Stimulated activated CD8-positive, alpha-beta memory T cell treated with anti-CD3 and anti-CD28 coated beads, Interleukin-15, amount 100 ng/mL, for 24 hours (primary cell): ENCODE data around the gene CYBC1.
"Not testable (repeated sequence)": the region's sequence is repeated elsewhere in the genome, so short reads cannot be mapped to it uniquely, and the experiment has no call there.

Experiments used
- DNase-seq: peaks from one replicate; pipeline ENCODE4 v3.0.0-alpha.2; 2020; ENCODE audit warnings: low read depth

CYBC1 gene

DNA sequence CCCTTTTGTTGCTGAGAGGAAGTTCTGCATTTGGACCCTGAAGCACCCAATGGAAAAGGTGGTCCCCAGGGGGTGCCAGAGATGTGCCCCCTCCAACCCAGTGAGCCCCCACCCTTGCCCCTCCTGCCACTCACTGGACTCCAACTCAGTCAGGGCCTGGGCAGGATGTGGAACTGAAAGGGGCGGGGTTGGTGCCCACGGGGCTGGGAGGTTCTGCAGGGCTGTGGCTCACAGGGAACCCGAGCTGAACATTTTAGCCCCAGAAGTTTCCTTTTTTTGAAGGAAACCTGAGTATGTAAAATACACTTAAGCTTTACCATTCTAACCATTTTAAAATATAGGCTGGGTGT is 16.4 kb downstream of the CYBC1 start:
- no peak for DNase-seq

- no peak for DNase-seq
Measured at GRCh38 chr17:82433560-82434215, 16.9 kb downstream of the CYBC1 start.

- no peak for DNase-seq
Measured at GRCh38 chr17:82432017-82432416, 18.5 kb downstream of the CYBC1 start.

GRCh38 chr17:82429824-82430223 is 20.7 kb downstream of the CYBC1 start:
- no peak for DNase-seq

- DNase-seq: no peak
Measured at GRCh38 chr17:82428546-82428945, 22.0 kb downstream of the CYBC1 start.

- DNase-seq: no peak
Measured at GRCh38 chr17:82424863-82425159, 25.7 kb downstream of the CYBC1 start.

- peak; percentile 30 for DNase-seq
Measured at GRCh38 chr17:82424001-82424862, 26.3 kb downstream of the CYBC1 start.

- DNase-seq: no peak
Measured at GRCh38 chr17:82419540-82419939, 31.0 kb downstream of the CYBC1 start.

DNA sequence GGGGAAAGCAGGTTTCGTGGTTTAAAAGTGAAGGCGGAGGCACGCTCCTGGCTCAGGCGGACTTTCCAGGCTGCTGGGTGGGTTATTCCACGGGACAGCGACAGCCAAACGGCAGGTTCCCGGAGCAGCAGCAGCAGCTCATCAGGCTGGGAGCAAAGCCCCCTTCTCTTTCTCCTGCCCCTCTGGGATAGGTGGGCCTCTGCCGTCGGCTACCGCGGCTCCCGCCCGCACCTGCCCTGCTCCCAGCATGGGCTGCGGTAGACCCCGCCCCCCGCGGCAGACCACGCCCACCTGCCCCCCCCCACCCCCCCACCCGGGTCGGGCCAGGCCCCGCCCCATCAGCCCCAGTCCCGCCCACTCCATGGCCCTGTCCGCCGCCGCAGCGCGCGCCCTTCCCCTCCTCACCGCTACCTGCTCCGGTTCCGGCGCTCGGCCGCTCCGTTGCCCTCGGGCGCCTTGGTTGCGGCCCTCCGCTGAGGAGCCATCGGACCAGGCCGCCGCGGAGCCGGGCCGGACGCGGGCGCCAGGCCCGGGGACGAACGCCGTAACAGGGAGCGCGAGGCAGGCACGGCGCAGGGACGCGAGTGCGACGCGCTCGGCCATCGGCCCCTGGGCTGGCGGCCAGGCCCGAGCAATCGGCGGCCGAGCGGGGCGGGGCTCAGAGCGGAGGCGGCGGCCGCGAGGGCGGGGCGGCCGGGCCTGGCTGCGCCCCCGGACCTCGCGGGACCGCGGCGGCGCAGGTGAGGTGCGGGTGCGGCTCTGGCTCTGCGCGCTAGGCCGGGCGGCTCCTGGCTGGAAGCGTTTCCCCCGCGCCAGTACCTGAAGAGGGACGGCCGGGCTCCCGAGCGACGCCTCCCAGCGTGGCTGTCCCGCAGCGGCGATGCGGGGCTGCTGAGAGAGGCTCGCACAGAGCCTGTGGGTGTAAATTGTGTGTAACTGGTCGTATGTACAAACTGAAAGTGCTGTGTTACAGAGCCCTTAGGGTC is 32.3 kb downstream of the CYBC1 start, which contains the start of the genes HEXD and OGFOD3:
HEXD (plus strand) TSS at position 347 of the 986 bp plus-strand sequence. CDS start 1,453 bp downstream, outside the sequence.
OGFOD3 (minus strand) TSS at position 586 of the 986 bp plus-strand sequence; CDS start at position 485, 101 bp downstream.
- peak; percentile 59 for DNase-seq

DNA sequence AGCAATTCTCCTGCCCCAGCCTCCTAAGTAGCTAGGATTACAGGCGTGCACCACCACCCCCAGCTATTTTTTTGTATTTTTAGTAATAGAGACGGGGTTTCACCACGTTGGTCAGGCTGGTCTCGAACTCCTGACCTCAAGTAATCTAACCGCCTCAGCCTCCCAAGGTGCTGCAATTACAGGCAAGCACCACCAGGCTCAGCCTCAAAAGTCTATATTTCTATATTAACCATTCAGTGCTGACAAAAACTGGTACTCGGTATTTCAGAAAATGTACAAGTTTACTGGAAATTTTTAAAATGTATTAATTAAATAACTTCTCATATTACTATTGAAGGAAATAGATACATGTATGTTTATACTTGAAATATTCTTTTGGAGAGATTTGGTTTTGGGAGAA is 33.8 kb downstream of the CYBC1 start:
- DNase-seq: no peak

DNA sequence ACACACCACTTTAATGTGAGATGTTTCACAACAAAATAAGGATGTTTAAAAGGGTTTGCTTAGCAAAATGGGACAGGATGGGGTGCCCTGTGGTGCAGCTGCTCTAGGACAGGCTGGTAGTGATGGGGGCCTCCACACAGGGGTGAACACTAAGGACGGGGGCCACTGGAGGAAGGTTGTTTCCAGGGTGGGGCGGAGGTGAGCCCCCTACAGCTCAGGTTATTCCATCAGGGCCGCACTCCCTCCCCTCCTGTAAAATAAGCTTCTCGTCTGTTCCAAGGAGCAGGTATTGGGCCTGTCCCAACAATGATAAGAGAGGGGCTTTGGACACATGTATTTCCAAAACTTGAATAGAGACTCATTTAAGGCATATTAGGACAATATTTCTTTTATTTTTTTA is 34.3 kb downstream of the CYBC1 start:
- no peak for DNase-seq

DNA sequence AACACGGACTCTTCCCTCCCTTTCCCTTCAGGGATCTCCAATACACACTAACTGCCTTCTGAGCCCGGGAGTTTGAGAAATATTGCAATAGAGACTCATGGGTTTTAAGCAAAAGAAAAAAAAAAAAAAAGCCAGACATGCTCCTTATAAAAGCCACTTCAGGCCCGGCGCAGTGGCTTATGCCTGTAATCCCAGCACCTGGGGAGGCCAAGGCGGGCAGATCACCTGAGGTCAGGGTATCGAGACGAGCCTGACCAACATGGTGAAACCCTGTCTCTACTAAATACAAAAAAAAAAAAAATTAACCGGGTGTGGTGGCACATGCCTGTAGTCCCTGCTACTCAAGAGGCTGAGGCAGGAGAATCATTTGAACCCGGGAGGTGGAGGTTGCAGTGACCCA is 34.8 kb downstream of the CYBC1 start:
- no peak for DNase-seq

- DNase-seq: no peak
Measured at GRCh38 chr17:82415336-82415735, 35.2 kb downstream of the CYBC1 start.

DNA sequence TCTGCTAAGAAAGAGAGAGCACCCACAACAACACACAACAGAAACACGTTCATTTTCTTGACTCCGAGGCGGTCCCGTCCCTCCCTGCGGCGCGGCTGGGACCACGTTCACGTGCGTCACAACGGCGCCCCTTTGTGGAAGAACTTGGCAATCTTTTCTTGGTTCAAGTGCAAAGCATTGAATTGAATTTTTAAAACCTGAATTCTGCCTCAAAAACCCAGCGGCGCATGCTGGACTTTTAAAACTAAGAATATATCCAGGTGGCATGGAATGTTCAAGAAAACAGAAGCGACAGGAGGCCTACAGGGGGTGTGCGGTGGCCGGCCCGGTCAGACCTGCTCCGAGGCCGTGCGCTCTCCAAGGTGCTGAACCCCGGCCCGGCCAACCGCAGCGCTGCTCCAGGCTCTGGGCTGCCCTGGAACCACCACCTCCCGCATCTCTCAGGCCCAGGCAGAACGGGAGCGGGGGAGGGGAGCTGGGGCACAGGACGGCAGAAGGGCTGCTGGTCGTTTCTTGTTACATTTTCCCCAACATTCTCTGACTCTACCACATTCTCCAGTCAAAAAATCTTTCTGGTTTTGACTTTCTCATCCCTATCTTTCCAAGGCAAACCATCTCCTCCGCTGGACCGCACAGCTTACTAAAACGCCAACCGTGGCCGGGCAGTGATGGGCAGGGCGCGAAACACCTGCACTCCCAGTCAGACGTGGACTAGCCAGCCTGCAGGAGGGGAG is 35.8 kb downstream of the CYBC1 start:
- DNase-seq: peak; percentile 39

DNA sequence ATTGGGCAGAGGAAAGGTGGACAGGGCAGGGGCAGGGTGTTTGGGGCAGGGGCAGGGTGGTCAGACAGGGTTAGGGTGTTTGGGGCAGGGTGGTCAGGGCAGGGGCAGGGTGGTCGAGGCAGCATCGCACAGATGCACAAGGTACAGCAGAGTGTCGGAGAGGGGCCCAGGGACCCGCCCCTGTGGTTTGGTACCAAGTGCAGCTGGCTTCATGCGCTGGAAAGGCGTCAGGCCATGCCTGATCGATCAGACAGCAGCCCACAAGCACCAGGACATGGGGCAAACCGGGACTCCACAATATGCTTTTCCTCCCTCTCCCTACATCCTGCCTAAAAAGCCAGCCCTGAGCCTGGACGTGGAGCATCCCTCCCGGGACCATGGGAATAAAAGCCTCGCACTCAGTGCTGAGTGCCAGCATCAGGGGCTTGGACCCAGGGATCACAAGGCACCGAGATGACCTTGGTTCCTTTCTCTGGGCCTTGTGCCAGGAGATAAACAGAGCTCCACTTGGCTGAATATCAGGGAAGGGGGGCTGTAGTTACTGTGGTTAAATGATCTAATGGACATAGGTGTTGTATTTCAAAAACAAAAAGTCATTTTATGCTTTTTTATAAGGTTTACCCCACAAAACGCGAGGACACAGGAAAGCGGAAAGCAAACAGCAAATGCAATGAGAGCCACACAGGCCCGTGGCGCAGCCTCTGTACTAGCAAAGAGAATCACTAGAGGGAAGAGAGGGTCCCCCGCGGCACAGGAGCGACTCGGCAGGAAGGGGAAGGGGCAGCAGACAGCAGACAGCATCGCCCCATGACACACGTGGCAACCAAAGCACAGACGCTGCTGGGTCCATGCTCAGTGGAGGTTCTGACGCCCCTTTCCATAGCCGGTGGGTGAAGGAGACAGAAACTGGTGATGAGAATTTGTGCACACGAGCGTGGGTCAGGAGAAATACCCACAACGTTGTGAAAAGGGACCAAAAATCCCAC is 37.7 kb downstream of the CYBC1 start:
- DNase-seq: no peak

DNA sequence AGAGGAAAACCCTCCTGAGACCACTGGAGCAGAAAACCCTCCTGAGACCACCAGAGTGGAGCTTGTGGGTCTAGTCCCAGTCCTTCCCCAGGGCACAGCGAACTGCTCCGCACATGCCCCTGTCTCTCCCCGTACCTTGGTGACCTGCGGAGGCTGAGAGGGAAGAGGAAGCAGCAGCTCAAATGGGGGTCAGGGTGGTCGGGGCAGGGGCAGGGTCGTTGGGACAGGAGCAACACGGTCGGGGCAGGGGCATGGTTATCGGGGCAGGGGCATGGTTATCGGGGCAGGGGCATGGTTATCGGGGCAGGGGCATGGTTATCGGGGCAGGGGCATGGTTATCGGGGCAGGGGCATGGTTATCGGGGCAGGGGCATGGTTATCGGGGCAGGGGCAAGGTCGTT is 38.5 kb downstream of the CYBC1 start:
- not testable (repeated sequence) for DNase-seq

DNA sequence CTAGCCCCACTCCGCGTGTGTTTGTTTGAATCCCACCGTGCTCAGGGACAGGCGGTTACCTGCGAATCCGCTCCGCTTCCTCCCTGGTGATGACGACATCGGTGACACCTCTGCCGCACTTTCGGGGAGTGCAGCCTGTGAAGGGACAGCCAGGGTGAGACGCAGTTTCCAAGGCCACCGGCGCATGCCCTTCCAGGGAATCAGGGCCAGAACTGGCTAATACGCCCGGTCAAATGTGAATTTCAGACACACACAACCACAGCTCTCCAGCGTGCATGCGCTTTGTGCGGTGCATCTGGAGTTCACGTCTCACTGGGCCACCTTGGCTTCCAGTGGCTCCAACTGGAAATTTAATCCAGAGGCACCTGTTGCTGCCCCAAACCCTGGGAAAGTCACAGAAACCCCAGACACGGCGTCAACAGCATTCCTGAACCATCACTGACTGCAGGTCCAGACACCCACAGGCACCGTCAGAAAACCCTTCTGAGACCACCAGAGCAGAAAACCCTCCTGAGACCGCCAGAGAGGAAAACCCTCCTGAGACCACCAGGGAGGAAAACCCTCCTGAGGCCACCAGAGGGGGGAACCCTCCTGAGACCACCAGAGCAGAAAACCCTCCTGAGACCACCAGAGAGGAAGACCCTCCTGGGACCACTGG is 39.0 kb downstream of the CYBC1 start:
- no peak for DNase-seq

- DNase-seq: no peak
Measured at GRCh38 chr17:82410014-82410716, 40.4 kb downstream of the CYBC1 start.

DNA sequence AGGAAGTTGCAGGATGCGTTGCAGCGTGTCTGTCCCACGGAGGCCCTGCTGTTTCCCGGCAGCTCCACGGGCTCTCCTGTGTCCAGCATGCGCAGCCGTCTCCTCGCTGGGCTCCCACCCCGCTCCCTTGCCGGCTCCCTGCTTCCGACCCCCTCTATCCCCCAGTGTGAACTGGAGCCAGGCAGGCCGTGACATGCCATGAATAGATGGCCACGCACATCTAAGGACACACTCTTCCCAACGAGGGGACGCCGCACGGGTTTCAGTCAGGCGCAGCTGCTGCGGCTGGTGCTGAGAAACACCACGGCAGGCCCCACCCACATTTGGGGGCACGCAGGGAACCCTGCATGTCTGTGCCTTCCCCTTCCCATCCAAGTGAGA is 41.6 kb downstream of the CYBC1 start:
- no peak for DNase-seq
